Fibroblast of skin of left biceps (primary cell): ENCODE data around the gene SUCLG2.

ENCODE experiments used
- DNase-seq, 2 experiments: peaks; one replicate each; pipeline ENCODE4 v3.0.0-alpha.2; 2013; ENCODE audit warnings: low read depth in 2 of 2

Gene SUCLG2

GRCh38 chr3:67384016-67384415 lies 270.4 kb downstream of the SUCLG2 start:
- DNase-seq, result no peak

GRCh38 chr3:67383379-67383778 lies 271.0 kb downstream of the SUCLG2 start:
- DNase-seq, result no peak

GRCh38 chr3:67382536-67382935 lies 271.9 kb downstream of the SUCLG2 start:
- DNase-seq, result peak in 1 of 2 experiments; percentile 18

- DNase-seq, result no peak
Observed at GRCh38 chr3:67381667-67382272, 272.6 kb downstream of the SUCLG2 start.

GRCh38 chr3:67380118-67380517 lies 274.3 kb downstream of the SUCLG2 start:
- no peak for DNase-seq

- DNase-seq, result no peak
Observed at GRCh38 chr3:67377299-67377698, 277.1 kb downstream of the SUCLG2 start.

GRCh38 chr3:67376416-67376815 lies 278.0 kb downstream of the SUCLG2 start:
- DNase-seq, result no peak

- DNase-seq, result no peak
Observed at GRCh38 chr3:67375976-67376375, 278.4 kb downstream of the SUCLG2 start.

- DNase-seq, result no peak
Observed at GRCh38 chr3:67362686-67363085, 291.7 kb downstream of the SUCLG2 start.

GRCh38 chr3:67361770-67362169 lies 292.6 kb downstream of the SUCLG2 start:
- no peak for DNase-seq

GRCh38 chr3:67361323-67361722 lies 293.1 kb downstream of the SUCLG2 start:
- no peak for DNase-seq

- peak; percentile 5 to 7 for DNase-seq
Observed at GRCh38 chr3:67357610-67358458, 296.6 kb downstream of the SUCLG2 start.

GRCh38 chr3:67349551-67350174 lies 304.7 kb downstream of the SUCLG2 start:
- peak; percentile 3 to 10 for DNase-seq

- no peak for DNase-seq
Observed at GRCh38 chr3:67346081-67346480, 308.3 kb downstream of the SUCLG2 start.

- no peak for DNase-seq
Observed at GRCh38 chr3:67335813-67336212, 318.6 kb downstream of the SUCLG2 start.

- DNase-seq, result no peak
Observed at GRCh38 chr3:67334588-67334987, 319.8 kb downstream of the SUCLG2 start.

- DNase-seq, result no peak
Observed at GRCh38 chr3:67329358-67329757, 325.1 kb downstream of the SUCLG2 start.

- no peak for DNase-seq
Observed at GRCh38 chr3:67327582-67327981, 326.8 kb downstream of the SUCLG2 start.

- DNase-seq, result no peak
Observed at GRCh38 chr3:67325231-67325630, 329.2 kb downstream of the SUCLG2 start.
